Thoracic aorta (tissue), 2 donors: ENCODE measurements around the gene GPBAR1. TPM values are rescaled to one million over a fixed set of nuclear protein-coding genes. Genes with fewer than 3 reads are reported as not detected.

Source experiments
- ATAC-seq: fragments of 150-250 bp; one replicate; pipeline ENCODE4 v1.8.0; 2017; ENCODE audit warnings: low read depth; ENCODE audit not compliant: insufficient number of reproducible peaks, low FRiP score
- DNase-seq: peaks from one replicate; pipeline ENCODE4 v3.0.0-alpha.2; 2020; ENCODE audit warnings: low spot score
- H3K27ac ChIP-seq, 2 donors: fragments of 200-600 bp; sonication (generic); 1 replicate in 1 of 2; 2 replicates in 1 of 2; pipeline ENCODE4 v1.5.1; 2016; ENCODE audit warnings: mild to moderate bottlenecking in 2 of 2, moderate library complexity in 2 of 2
- H3K27me3 ChIP-seq: fragments of 200-600 bp; sonication (generic); replicated peaks from 2 replicates; pipeline ENCODE4 v1.6.0; 2016; ENCODE audit warnings: mild to moderate bottlenecking; ENCODE audit not compliant: insufficient read depth
- H3K36me3 ChIP-seq: fragments of 200-600 bp; sonication (generic); one replicate; pipeline ENCODE4 v1.5.1; 2016
- H3K4me1 ChIP-seq, 2 donors: fragments of 200-600 bp; sonication (generic); 1 replicate in 1 of 2; 2 replicates in 1 of 2; pipeline versions ENCODE4 v1.5.1 to v1.6.0; 2016; ENCODE audit warnings: low read depth in 2 of 2, mild to moderate bottlenecking in 1 of 2; ENCODE audit not compliant: control insufficient read depth in 1 of 2
- H3K4me3 ChIP-seq: fragments of 200-600 bp; sonication (generic); 2 replicates; pipeline ENCODE4 v1.5.1; 2016; ENCODE audit warnings: mild to moderate bottlenecking
- H3K9me3 ChIP-seq: fragments of 200-600 bp; sonication (generic); 2 replicates; pipeline ENCODE4 v1.5.1; 2016
- total RNA-seq, 2 donors: library from RNA; depleted of rRNA; stranded (reverse); fragments of >200 nt; gene quantifications; one replicate each; pipeline versions ENCODE4 v1.1.0 to v1.2.3, GENCODE V29; 2016
- TF ChIP-seq, protein P1 (sequence below): fragments of 200-600 bp; sonication (generic); IDR thresholded peaks from one replicate; pipeline ENCODE4 v1.5.1; 2019; ENCODE audit warnings: antibody characterized with exemption

Gene GPBAR1
- total RNA-seq, 2 donors from 2014 or later = 3.5 to 4.2 TPM

DNA sequence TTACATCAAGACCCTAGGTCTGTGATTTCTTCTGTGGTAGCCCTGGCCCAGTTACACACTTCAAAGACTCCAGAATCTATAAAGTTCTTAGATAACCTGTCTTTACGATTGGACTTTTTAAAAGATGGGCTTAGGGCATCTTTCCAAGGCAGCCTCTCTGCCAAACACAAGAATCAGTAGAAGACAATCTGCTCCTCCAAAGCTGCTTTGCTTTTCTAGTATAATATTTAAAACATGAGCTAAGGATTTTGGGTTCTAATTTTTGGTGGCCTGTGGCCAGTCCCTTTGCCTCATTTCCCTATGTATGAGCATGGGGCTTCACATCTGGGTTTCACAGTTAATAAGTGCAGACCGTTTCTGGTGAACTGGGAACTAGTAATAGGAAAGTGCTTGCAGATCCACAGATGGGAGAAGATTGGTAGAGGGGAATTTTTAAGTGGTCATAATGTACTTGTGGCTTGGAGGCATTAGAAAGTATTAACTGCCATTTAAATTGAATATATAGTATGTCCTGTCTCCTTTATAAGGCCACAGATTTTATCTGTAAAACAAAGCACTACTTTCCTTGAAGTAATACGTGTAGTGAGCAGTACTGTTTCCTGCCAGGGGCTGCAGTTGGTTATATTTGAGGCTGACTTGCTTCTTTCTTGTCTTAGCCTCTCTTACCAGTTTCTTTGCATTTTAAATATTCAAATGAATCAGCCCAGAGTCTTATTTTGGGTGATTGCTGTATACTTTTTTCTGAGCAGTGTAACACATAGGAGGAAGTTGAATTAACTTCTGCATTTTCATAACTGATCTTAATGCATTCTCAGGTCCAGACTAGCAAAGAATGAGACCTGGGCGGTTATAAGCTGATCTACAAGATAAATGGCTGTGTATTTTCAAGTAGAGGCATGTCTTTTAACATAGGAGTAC is 42.3 kb upstream of the GPBAR1 start:
- no peaks in the 10 kb centered on the region for H3K27me3 ChIP-seq
- DNase-seq (no peak), ATAC-seq (no peak)
- TF ChIP-seq, protein P1, sequence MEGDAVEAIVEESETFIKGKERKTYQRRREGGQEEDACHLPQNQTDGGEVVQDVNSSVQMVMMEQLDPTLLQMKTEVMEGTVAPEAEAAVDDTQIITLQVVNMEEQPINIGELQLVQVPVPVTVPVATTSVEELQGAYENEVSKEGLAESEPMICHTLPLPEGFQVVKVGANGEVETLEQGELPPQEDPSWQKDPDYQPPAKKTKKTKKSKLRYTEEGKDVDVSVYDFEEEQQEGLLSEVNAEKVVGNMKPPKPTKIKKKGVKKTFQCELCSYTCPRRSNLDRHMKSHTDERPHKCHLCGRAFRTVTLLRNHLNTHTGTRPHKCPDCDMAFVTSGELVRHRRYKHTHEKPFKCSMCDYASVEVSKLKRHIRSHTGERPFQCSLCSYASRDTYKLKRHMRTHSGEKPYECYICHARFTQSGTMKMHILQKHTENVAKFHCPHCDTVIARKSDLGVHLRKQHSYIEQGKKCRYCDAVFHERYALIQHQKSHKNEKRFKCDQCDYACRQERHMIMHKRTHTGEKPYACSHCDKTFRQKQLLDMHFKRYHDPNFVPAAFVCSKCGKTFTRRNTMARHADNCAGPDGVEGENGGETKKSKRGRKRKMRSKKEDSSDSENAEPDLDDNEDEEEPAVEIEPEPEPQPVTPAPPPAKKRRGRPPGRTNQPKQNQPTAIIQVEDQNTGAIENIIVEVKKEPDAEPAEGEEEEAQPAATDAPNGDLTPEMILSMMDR = no peak
- H3K36me3 ChIP-seq = no peaks in the 10 kb centered on the region
- H3K9me3 ChIP-seq = no peaks in the 10 kb centered on the region
- peaks cover 48 to 59% of the 10 kb centered on the region in 2 donors for H3K4me1 ChIP-seq
- peak overlapping the region; percentile 97 to 99 for H3K27ac ChIP-seq
- H3K4me3 ChIP-seq = peak overlapping the region; percentile 95

DNA sequence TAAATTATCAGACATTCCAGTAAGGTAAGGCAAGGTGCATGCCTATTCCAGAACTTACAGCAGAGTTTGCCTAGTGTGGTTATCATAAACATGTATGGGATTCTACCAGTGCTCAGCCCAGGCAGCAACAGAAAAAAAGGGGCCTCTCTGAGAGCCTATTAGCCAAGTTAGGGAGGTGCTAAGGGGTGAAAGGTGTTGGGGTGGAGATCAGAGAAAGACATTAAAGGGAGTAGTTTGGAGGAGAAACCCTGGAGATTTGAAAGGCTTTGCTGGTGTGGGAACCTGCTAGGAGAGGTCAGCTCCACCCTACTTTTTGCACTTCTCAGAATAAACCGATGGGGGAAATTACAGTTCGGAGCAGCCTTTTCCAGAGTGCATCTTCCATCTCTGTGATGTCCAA is 40.9 kb upstream of the GPBAR1 start:
- Histone ChIP-seq H3K27ac (peak overlapping the region; percentile 97 to 99), H3K27me3 (no peaks in the 10 kb centered on the region), H3K4me1 (peaks cover 59 to 73% of the 10 kb centered on the region in 2 donors), H3K9me3 (no peaks in the 10 kb centered on the region), H3K4me3 (peak overlapping the region; percentile 95), H3K36me3 (peaks cover 2% of the 10 kb centered on the region)
- TF ChIP-seq, protein P1 = no peak
- DNase-seq (no peak), ATAC-seq (no peak)

DNA sequence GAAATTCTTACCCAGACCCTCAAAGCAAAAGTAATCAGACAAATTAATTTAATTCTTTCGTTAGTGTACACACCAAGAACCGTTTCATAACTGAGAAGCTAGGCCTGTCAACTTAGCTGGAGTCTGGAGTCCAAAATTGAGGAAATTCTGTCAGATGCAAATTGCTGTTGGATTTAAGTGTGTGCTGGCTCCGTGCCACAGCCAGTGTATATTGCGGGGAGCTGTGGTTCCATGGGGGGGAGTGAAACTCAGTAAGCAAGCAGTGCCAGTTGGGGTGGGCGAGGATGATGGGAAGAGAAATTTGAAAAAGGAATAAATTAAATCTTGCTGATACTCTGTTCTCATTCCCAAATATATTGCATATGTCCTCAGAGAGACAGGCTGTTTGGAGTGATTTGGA is 39.8 kb upstream of the GPBAR1 start:
- Histone ChIP-seq H3K27me3 (no peaks in the 10 kb centered on the region), H3K4me3 (peak overlapping the region; percentile 95), H3K27ac (no peak overlapping the region), H3K36me3 (peaks cover 6% of the 10 kb centered on the region), H3K9me3 (no peaks in the 10 kb centered on the region), H3K4me1 (peaks cover 62 to 75% of the 10 kb centered on the region in 2 donors)
- no peak for ATAC-seq
- TF ChIP-seq, protein P1 = no peak
- no peak for DNase-seq

DNA sequence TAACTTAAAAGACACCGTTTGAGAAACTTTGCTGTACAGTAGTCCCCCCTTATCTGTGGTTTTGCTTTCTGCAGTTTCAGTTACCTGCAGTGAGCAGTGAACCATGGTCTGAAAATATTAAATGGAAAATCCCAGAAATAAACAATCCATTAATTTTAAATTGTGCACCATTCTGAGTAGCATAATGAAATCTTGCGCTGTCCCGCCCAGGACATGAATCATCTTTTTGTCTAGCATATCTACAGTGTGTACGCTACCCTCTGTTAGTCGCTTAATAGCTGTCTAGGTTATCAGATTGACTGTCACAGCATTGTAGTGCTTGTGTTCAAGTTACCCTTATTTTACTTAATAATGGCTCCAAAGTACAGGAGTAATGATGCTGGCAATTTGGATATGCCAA is 37.8 kb upstream of the GPBAR1 start:
- TF ChIP-seq, protein P1 = no peak

DNA sequence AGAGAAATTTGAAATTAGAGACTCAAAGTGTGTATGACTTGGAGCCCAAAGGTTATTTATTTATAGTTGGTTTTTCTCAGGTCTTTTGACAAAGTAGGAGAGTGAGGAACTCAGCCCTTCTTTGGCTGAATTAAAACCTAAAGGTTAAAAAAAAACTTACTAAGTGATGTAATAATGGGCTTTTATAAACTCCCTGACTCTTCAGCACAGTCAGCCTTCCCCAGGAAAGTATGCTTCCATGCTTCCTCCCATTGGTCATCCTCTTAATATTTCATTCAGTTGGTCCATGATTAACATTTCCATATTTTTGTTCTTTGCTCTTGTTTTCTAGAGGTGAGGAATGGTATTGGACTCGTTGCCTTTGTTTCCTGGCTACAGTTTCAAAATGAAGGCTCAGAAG is 36.6 kb upstream of the GPBAR1 start:
- peak overlapping the region in 1 of 2 donors; percentile 42 for H3K27ac ChIP-seq
- TF ChIP-seq, protein P1 = no peak
- H3K9me3 ChIP-seq = no peaks in the 10 kb centered on the region
- H3K36me3 ChIP-seq = peaks cover 14% of the 10 kb centered on the region
- H3K4me3 ChIP-seq = no peak overlapping the region
- ATAC-seq (no peak), DNase-seq (no peak)
- no peaks in the 10 kb centered on the region for H3K27me3 ChIP-seq
- H3K4me1 ChIP-seq = peaks cover 70 to 84% of the 10 kb centered on the region in 2 donors

More for the DNA sequence above, 37.8 kb upstream of the GPBAR1 start:
- H3K4me1 ChIP-seq = peaks cover 68 to 83% of the 10 kb centered on the region in 2 donors
- ATAC-seq (no peak), DNase-seq (no peak)
- peaks cover 14% of the 10 kb centered on the region for H3K36me3 ChIP-seq
- H3K27ac ChIP-seq = no peak overlapping the region
- H3K4me3 ChIP-seq = peak overlapping the region; percentile 13
- no peaks in the 10 kb centered on the region for H3K9me3 ChIP-seq
- no peaks in the 10 kb centered on the region for H3K27me3 ChIP-seq
